GM19438 (cell line): ENCODE results near the gene SCG5.
A peak's percentile ranks its signal among the peaks of the same experiment; 100 is the strongest.
"Not testable (repeated sequence)": the region's sequence is repeated elsewhere in the genome, so short reads cannot be mapped to it uniquely, and the experiment has no call there.

Experiments
- ATAC-seq: cut with Tn5 transposase; IDR thresholded peaks from one replicate; pipeline ENCODE4 v1.9.1; 2021; ENCODE audit warnings: low read depth; ENCODE audit not compliant: unreplicated experiment

SCG5 gene

GRCh38 chr15:32641517-32642059 is at the start of gene SCG5:
Gene SCG5 (plus strand): TSS chr15:32641710. CDS start chr15:32643593, 1,883 bp downstream.
- ATAC-seq, result no peak

DNA sequence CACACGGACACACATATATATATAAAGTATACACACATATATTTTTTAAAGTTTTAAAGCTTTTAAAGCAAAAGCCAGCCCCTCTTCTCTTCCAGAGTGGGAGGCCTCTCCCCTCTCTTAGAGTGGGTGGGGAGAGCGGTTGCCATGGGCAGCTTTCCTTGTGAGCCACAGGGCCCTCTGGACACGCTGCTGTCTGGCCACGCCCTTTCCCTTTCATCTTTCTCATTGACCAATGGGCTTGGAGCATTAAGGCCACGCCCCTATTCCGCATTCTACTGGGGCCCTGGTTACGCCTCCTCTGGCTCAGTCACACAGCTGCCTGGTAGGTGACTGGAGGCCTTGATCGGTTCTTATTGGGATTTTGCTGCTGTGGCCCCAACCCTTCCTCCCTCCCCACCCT is 48.4 kb upstream of the SCG5 start, which contains the start of gene GOLGA8N:
Gene GOLGA8N (plus strand): TSS at position 306 of the 400 bp plus-strand sequence.
- ATAC-seq, result not testable (repeated sequence)

DNA sequence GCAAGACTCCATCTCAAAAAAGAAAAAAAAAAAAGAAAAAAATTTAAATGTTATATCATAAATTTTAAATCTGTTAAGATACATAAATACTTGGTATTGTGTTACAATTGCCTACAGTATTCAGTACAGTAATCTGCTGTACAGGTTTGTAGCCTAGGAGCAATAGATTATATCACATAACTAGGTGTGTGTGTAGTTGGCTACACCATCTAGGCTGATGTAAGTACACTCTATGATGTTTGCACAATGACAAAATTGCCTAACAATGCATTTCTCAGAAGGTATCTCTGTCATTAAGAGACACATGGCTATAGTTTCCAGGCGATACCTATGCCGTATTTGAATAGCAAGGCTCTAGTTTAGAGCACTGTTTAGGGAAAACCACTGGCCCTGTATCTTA is 32.0 kb upstream of the SCG5 start:
- ATAC-seq, result not testable (repeated sequence)

GRCh38 chr15:32610719-32611118 is 30.8 kb upstream of the SCG5 start:
- not testable (repeated sequence) for ATAC-seq

DNA sequence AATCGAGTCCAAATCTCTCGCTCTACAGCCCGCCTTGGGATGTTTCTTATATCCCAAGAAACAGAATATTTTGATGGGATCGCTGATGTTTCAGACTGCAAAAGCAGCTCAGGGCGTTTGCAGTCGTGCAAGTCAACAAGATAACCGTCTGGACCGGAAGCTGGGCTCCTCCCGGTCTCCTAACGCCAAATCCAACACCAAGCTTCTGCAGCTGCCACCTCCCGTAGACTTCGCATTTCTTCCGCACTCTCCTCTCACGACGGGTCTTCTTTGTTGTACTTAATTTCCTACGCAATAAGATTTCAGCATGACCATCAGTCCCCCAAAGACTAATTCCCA is 26.8 kb upstream of the SCG5 start:
- peak; percentile 38 for ATAC-seq

GRCh38 chr15:32615051-32615870 is 26.2 kb upstream of the SCG5 start, which contains the start of gene ARHGAP11A:
Gene ARHGAP11A (plus strand): TSS chr15:32615504. CDS start chr15:32616212, 708 bp downstream.
- peak; percentile 67 for ATAC-seq

DNA sequence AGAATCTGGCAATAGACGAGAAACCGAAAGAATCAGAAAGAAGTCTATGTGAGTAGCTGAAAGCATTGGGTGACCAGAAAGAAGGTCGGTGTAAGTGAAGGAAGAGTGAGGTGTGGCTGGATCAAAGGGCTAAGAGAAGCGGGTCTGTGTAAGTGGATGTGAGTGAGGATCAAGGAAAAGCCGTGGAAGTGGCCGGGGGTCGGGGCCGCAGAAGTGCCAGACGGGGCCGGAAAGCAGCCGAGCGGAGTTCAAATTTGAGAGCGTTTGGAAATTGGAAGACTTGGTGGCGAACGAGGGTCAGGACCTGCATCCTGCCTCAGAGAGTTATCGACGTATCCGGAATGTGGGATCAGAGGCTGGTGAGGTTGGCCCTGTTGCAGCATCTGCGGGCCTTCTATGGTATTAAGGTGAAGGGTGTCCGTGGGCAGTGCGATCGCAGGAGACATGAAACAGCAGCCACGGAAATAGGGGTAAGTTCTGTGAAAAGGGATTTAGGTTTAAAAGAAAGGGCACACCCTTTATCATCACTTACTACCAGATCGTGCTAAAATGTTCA is 25.6 kb upstream of the SCG5 start:
- ATAC-seq, result peak; percentile 4

DNA sequence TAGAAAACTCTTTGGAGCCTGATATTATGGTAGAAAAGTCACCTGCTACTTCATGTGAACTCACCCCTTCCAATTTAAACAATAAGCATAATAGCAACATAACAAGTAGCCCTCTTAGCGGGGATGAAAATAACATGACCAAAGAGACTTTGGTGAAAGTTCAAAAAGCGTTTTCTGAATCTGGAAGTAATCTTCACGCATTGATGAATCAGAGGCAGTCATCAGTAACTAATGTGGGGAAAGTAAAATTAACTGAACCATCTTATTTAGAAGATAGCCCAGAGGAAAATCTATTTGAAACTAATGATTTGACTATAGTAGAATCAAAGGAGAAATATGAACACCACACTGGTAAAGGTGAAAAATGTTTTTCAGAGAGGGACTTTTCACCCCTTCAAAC is 5.1 kb upstream of the SCG5 start:
- no peak for ATAC-seq

- ATAC-seq, result no peak
Observed at GRCh38 chr15:32636908-32637567, 4.5 kb upstream of the SCG5 start.

- no peak for ATAC-seq
Observed at GRCh38 chr15:32637704-32638103, 3.8 kb upstream of the SCG5 start.

GRCh38 chr15:32642667-32643435 is 1.3 kb downstream of the SCG5 start:
- ATAC-seq, result no peak

- ATAC-seq, result no peak
Observed at GRCh38 chr15:32643907-32644445, 2.5 kb downstream of the SCG5 start.

DNA sequence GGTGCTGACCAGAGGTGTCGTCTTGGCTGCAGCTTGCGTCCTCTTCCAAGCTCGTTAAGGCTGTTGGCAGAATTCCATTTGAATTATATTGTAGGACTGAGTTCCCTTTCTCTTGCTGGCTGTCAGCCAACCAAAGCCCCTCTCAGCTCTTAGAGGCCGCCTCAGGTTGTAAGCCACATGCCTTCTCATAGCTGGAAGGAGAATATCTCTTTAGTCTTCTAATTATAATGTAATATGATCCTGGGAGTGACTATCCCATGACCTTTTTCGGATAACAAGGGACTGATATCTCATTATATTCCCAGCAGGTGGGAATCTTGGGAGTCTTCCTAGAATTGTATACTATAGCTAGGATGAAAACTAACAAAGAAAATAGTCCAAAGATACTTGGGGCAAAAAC is 4.8 kb downstream of the SCG5 start:
- ATAC-seq, result no peak

DNA sequence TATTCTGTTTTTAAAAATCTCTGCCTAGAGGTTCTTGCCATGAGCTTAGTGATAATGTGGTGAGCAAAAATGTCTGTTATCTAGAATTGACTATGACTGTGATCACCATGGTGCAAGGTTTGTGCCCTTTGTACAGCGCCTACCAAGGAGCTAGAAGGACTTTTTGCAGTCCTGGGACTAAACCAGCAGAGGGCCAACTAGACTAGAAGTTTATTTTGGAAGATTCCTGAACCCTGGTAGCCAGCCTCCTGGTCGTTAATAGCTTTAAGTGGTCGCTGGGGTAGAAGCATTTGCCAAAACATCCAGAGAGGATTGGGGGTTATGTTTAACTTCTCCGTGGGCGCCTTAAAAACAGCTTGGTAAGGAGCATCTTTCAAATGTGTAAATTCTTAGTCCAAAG is 7.8 kb downstream of the SCG5 start:
- ATAC-seq, result no peak

GRCh38 chr15:32651229-32651837 is 9.8 kb downstream of the SCG5 start:
- ATAC-seq, result peak; percentile 58

GRCh38 chr15:32652178-32652577 is 10.7 kb downstream of the SCG5 start:
- no peak for ATAC-seq

GRCh38 chr15:32656091-32656490 is 14.6 kb downstream of the SCG5 start:
- no peak for ATAC-seq

DNA sequence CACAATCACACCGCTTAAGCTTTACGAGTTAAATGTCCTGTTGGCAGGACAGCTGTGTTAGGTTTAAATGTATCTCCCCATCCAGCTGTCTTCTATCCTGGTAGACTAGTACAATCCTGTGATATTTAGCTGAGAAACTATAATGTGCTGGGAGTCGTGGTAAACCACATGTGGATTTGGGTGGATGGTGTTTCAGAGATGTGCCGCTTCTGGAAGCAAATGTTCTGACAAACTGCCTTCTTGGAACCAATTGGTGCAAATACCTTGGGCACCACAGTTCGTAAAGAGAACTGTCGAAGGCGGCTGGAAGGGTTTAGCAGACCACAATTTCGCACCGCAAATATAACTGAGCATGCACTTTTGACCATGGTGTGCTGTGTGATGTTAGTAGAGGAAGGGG is 15.0 kb downstream of the SCG5 start:
- no peak for ATAC-seq

- ATAC-seq, result no peak
Observed at GRCh38 chr15:32657198-32657883, 15.8 kb downstream of the SCG5 start.
